Measurements from ENCODE around the gene SMTN. TPM values are rescaled to one million over a fixed set of nuclear protein-coding genes. Genes with fewer than 3 reads are reported as not detected.
A peak's percentile ranks its signal among the peaks of the same experiment; 100 is the strongest.
"Not testable (repeated sequence)": the region's sequence is repeated elsewhere in the genome, so short reads cannot be mapped to it uniquely, and the experiment has no call there.

The SMTN gene
- total RNA-seq, 1 donor from 2014 or later, result 78.5 TPM

GRCh38 chr22:31069691-31070314, 11.3 kb upstream of the SMTN start:
- DNase-seq (ENCODE audit: low spot score), result not testable (repeated sequence)

GRCh38 chr22:31073125-31073524, 8.0 kb upstream of the SMTN start:
- DNase-seq (ENCODE audit: low spot score), result not testable (repeated sequence)

GRCh38 chr22:31073545-31074145, 7.5 kb upstream of the SMTN start:
- DNase-seq (ENCODE audit: low spot score), result not testable (repeated sequence)

- no peak for DNase-seq (ENCODE audit: low spot score)
Observed at GRCh38 chr22:31075961-31076360, 5.2 kb upstream of the SMTN start.

- no peak for DNase-seq (ENCODE audit: low spot score)
Observed at GRCh38 chr22:31077681-31078080, 3.4 kb upstream of the SMTN start.

- not testable (repeated sequence) for DNase-seq (ENCODE audit: low spot score)
Observed at GRCh38 chr22:31078389-31078788, 2.7 kb upstream of the SMTN start.

- DNase-seq (ENCODE audit: low spot score), result no peak
Observed at GRCh38 chr22:31079095-31079642, 1.9 kb upstream of the SMTN start.

- no peak for DNase-seq (ENCODE audit: low spot score)
Observed at GRCh38 chr22:31080164-31080847, 812 bp upstream of the SMTN start.

GRCh38 chr22:31081963-31082605, 966 bp downstream of the SMTN start:
- DNase-seq (ENCODE audit: low spot score), result no peak

GRCh38 chr22:31082606-31083376, 1.7 kb downstream of the SMTN start:
- no peak for DNase-seq (ENCODE audit: low spot score)

GRCh38 chr22:31083377-31083768, 2.3 kb downstream of the SMTN start:
- DNase-seq (ENCODE audit: low spot score), result no peak

- DNase-seq (ENCODE audit: low spot score), result no peak
Observed at GRCh38 chr22:31083923-31084810, 3.0 kb downstream of the SMTN start.

GRCh38 chr22:31084811-31085492, 3.8 kb downstream of the SMTN start:
- peak; percentile 95 for DNase-seq (ENCODE audit: low spot score)

- no peak for DNase-seq (ENCODE audit: low spot score)
Observed at GRCh38 chr22:31085493-31085824, 4.3 kb downstream of the SMTN start.

GRCh38 chr22:31085928-31086327, 4.8 kb downstream of the SMTN start:
- no peak for DNase-seq (ENCODE audit: low spot score)

- DNase-seq (ENCODE audit: low spot score), result no peak
Observed at GRCh38 chr22:31086703-31087330, 5.7 kb downstream of the SMTN start.

GRCh38 chr22:31087744-31088215, 6.7 kb downstream of the SMTN start:
- no peak for DNase-seq (ENCODE audit: low spot score)

- no peak for DNase-seq (ENCODE audit: low spot score)
Observed at GRCh38 chr22:31088233-31088986, 7.3 kb downstream of the SMTN start.

All from mesenteric fat pad (tissue), 1 donor.